Suppressor macrophage (primary cell): ENCODE measurements around the gene PSME3IP1.
"Not testable (repeated sequence)": the region's sequence is repeated elsewhere in the genome, so short reads cannot be mapped to it uniquely, and the experiment has no call there.

Experiments
- DNase-seq, 4 experiments: peaks; one replicate each; pipeline ENCODE4 v3.0.0-alpha.2; 2020 to 2022

PSME3IP1 gene

GRCh38 chr16:57196753-57197152, 10.9 kb upstream of the PSME3IP1 start:
- DNase-seq = no peak

GRCh38 chr16:57196286-57196685, 10.4 kb upstream of the PSME3IP1 start:
- DNase-seq = no peak

- DNase-seq = no peak
Measured at GRCh38 chr16:57194512-57194911, 8.7 kb upstream of the PSME3IP1 start.

- no peak for DNase-seq
Measured at GRCh38 chr16:57192720-57193486, 7.1 kb upstream of the PSME3IP1 start.

- DNase-seq = no peak
Measured at GRCh38 chr16:57192146-57192545, 6.3 kb upstream of the PSME3IP1 start.

GRCh38 chr16:57191056-57191571, 5.3 kb upstream of the PSME3IP1 start:
- peak in 3 of 4 experiments; percentile 15 to 42 (median 38) for DNase-seq

- no peak for DNase-seq
Measured at GRCh38 chr16:57190136-57190535, 4.3 kb upstream of the PSME3IP1 start.

GRCh38 chr16:57189527-57189926, 3.7 kb upstream of the PSME3IP1 start:
- DNase-seq = not testable (repeated sequence)

GRCh38 chr16:57188711-57189002, 2.8 kb upstream of the PSME3IP1 start:
- no peak for DNase-seq

- DNase-seq = not testable (repeated sequence)
Measured at GRCh38 chr16:57187902-57188710, 2.3 kb upstream of the PSME3IP1 start.

- peak; percentile 14 to 22 (median 19) for DNase-seq
Measured at GRCh38 chr16:57186872-57187854, 1.3 kb upstream of the PSME3IP1 start.

- DNase-seq = peak; percentile 8 to 54 (median 41)
Measured at GRCh38 chr16:57185446-57185944, 344 bp downstream of the PSME3IP1 start.

- no peak for DNase-seq
Measured at GRCh38 chr16:57184887-57185445, 873 bp downstream of the PSME3IP1 start.

- no peak for DNase-seq
Measured at GRCh38 chr16:57184113-57184512, 1.7 kb downstream of the PSME3IP1 start.

GRCh38 chr16:57179215-57179828, 6.5 kb downstream of the PSME3IP1 start:
- DNase-seq = no peak

GRCh38 chr16:57178793-57179212, 7.0 kb downstream of the PSME3IP1 start:
- no peak for DNase-seq

- no peak for DNase-seq
Measured at GRCh38 chr16:57178196-57178595, 7.6 kb downstream of the PSME3IP1 start.

- no peak for DNase-seq
Measured at GRCh38 chr16:57175896-57176295, 9.9 kb downstream of the PSME3IP1 start.

GRCh38 chr16:57172721-57173290, 13.0 kb downstream of the PSME3IP1 start:
- DNase-seq = no peak

- no peak for DNase-seq
Measured at GRCh38 chr16:57169327-57169726, 16.5 kb downstream of the PSME3IP1 start.

- peak; percentile 58 to 84 (median 71) for DNase-seq
Measured at GRCh38 chr16:57167953-57168352, 17.9 kb downstream of the PSME3IP1 start.
